NCI-H2107 treated with DMSO at 0.1 percent for 48 hours (cell line): Measurements from ENCODE around the gene TTK.
A peak's percentile ranks its signal among the peaks of the same experiment; 100 is the strongest.

Experiments
- DNase-seq: peaks from one replicate; lab custom pipeline; 2025; ENCODE audit not compliant: unreplicated experiment; lab: John Stamatoyannopoulos, UW

Gene TTK

DNA sequence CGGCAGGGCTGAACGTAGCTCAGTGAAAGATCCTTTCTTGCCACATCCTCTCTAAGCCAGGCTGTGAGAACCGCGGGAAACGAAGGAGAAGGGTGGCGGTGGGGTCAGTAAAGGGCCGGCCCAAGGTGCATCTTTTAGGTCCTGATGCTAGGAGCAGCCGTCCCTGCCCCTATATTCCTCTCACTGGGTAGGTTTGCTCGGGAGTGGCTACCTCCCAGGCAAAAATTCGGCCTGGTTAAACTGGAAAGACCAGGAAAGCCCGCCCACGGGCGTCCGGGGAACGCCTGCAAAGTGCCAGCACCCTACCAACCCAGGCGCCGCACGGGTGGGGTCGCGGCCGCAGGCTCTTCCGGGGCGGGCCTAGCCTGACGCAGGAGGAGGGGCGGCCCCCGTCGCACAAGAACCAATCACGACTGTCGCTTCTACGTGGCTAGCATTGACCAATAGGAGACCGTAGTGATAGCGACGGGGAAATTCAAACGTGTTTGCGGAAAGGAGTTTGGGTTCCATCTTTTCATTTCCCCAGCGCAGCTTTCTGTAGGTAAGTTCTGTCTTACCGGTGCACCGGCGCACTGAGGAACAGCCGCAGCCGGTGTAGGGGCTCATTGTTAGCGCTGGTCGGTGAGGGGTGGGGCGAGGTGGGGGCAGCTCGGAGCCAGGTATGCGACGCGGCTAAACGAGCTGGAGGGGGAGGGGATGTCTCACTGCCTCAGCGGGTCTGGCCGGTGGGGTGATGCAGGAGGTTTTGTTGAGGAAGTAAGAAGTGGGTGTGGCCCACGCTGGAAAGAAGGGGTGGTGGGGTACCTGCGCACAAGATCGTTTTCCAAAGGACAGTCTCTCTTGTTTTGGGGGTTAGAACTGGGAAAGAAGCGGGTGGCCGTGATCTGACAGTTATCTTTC is at the start of gene TTK:
TSS of gene TTK (plus strand) at position 477 of the 900 bp plus-strand sequence. CDS start 1,195 bp downstream, outside the sequence.
- peak; percentile 94 for DNase-seq

- DNase-seq = no peak
Measured at GRCh38 chr6:79954849-79955248, 49.6 kb upstream of the TTK start.

DNA sequence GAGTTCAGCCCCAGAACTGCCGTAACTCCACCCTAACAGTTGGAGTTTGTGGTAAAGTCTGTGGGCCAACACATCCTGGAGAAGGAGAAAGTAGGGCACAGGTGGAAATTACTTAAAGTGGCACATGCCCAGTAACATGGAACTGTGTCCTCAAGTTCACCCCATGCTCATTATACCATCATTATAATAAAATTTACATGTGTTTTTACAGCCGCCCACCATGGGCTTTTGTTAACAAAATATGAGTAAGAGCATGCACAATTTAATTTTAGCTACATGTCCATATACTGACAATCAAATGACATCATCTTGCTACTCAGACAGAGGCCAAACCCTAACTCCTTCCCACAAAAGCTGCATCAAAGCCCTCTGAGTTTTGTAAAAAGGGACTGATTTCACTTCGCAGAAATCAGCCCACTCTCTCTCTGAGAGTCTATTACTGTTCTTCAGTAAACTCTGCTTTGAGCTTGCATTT is 39.8 kb upstream of the TTK start:
- DNase-seq = no peak

- no peak for DNase-seq
Measured at GRCh38 chr6:79967178-79967577, 37.3 kb upstream of the TTK start.

DNA sequence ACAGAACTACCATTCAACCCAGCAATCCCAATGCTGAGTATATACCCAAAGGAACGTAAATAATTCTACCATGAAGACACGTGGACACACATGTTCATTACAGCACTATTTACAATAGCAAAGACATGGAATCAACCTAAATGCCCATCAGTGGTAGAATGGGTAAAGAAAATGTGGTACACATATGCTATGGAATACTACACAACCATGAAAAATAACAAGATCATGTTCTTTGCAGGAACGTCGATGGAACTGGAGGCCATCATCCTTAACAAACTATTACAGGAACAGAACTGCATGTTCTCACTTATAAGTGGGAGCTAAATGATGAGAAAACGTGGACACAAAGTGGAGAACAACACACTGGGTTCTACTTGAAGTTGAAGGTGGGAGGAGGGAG is 34.7 kb upstream of the TTK start:
- no peak for DNase-seq

GRCh38 chr6:79971193-79971592 is 33.3 kb upstream of the TTK start:
- DNase-seq = no peak

DNA sequence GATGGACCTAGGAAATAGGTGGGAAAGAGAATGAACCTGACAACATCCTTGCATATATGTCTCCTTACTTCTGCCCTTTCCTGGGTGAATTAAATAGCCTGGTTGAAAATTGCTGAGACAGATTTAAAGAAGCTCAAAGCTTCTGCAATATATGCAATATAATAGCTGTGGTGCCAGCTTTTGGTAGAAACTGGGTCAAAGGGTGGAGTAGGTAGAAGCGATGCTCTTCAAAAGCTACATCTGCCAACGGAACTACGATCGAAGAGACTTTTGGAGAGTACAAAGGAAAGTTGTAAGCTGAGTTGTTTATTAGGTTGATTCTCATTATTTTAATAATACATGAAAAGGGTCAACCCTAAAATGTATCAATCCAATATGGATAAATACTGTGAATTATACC is 22.8 kb upstream of the TTK start:
- no peak for DNase-seq

DNA sequence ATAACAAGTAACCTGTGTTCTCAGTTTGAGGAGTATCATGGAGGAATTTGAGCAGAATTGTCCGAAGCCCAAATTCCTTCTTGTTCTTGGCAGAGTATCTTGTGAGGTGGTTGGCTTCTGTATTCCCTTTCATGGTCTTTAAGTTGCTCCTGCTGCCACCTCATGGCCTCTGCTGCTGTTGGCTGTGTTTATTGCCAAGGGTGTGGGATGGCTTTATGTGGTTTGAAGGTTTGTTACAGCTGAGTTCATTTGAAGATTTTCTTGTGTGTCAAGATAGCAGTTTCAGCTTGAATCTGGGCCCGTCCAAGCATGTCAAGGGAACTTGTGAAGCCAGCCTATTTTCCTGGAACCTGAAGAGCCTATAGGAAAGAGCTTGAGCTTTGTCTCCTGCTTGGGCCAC is 20.2 kb upstream of the TTK start:
- peak; percentile 3 for DNase-seq

DNA sequence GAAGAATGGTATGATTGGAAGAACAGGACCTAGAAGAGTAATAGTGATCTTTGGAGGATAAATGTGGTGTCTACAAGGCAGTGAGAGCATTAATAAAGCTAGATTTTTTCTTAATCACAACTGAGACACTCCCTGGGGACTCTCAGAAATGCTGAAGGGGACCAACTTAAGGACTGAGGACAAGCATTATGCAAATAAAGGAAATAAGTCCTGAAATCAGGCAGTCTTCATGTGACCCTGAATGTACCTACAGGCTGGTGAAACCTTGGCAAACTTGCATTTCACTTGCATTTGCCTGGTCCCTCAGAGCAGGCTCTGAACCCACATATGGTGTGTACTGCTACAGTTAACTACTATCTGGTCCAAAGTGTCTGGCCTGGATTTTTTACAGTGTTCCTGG is 19.3 kb upstream of the TTK start:
- no peak for DNase-seq

DNA sequence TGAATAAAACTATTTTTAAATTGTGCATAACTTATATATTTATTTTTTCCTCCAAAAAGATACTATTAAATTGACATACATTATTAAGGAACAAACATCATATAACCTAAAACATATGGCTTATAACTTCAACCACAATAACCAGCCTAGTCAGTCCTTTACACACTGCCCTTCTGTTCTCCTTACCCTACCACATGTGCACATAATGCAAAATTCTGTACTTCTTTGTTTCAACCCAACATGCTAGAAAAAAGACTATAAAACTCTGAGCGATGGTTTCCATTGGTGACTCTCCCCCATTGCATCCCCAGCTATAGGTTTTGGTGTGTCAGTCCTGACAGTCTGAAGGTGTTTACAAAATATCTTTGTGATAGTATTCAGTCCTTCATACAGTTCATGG is 14.8 kb upstream of the TTK start:
- DNase-seq = no peak

- no peak for DNase-seq
Measured at GRCh38 chr6:79993012-79993910, 11.2 kb upstream of the TTK start.

- no peak for DNase-seq
Measured at GRCh38 chr6:79993911-79994309, 10.5 kb upstream of the TTK start.

GRCh38 chr6:79997728-79998127 is 6.7 kb upstream of the TTK start:
- DNase-seq = no peak

- no peak for DNase-seq
Measured at GRCh38 chr6:80001337-80001736, 3.1 kb upstream of the TTK start.

GRCh38 chr6:80003826-80004172 is 650 bp upstream of the TTK start:
- DNase-seq = peak; percentile 74

DNA sequence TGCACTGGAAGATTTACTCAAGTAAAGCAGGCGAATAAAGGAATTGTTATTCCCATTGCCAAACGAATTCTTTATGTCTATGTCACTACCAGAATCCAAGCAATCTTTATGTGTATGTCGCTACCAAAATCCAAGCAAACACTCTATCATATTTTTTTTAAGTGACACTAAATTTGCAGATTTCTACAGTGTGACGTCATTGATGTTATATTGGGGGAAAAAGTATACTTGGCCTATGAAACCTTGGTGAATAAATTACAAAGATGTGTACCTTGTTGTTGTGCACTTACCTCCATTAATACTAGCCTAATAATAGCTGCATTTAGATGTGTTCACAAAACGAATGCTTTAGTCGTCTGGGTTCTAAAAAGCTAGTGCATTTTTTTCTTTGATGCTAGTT is 957 bp downstream of the TTK start:
- no peak for DNase-seq

GRCh38 chr6:80006541-80006940 is 2.1 kb downstream of the TTK start:
- DNase-seq = no peak

- no peak for DNase-seq
Measured at GRCh38 chr6:80009531-80009930, 5.1 kb downstream of the TTK start.

- no peak for DNase-seq
Measured at GRCh38 chr6:80010288-80010687, 5.8 kb downstream of the TTK start.

DNA sequence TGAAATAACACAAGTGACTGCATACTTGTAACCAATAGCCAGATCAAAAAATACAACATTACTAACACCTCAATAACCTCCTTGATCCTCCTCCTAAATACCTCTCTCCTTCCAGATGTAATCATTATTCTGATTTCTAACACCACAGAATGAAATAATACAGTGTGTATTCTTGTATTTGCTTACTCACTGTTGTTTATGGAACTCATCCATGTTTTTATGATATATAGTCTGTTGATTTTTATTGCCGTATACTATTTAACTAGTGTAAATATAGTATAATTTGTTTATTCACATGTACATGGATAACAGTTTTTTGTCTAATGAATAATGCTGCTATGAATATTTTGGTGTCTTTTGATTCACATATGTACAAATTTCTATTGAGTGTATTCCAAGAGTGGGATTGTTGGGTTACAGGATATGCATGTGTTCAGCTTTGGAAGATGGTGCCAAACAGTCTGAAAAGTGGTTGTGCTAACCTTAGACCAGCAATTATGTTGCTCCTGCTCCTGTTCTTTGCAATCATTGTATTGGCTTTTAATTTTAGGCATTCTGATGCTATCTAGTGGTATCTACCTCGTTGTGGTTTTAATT is 11.5 kb downstream of the TTK start:
- no peak for DNase-seq

DNA sequence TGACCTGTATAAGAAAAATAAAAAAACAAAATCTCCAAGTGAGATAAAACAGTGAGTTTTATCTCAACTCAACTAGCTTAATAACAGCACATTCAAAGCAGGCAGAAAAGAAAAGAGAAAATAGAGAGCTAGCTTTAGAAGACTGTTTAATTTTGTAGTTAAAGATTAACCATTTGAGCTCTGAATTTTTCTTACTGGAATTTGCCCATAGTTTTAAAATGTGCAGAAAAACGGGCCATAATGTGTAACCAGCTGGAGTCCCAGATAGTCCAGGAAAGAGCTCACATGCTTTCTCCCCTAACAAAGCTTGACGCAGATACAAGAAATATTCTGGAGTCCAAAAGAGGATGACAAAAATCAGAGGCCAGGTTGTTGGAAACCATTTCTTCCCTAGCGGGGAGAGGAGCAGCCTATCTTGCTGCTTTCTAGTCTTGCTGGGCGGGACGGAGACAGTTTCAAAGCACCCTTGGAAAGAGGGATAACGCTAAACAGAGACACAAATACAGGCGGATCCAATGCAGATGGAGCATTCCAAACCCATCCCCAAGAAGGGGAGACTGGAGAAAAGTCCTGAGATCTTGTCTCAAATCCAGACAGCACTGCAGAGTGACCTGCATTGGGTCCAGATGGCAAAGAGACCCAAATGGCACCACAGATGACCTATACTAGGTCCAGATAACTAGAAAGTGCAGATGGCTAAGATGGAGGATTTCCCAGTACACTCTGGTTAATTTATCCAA is 16.1 kb downstream of the TTK start:
- DNase-seq = no peak
